GM20000 (cell line): ENCODE data around the gene TPP2.

Source experiments
- DNase-seq: peaks from one replicate; pipeline ENCODE4 v3.0.0; 2012; ENCODE audit warnings: low spot score
- TF ChIP-seq, protein P1 (sequence below): IDR thresholded peaks from 2 replicates; pipeline ENCODE4 v1.5.1; 2012; ENCODE audit warnings: mild to moderate bottlenecking, control low read depth; ENCODE audit errors: extremely low read depth, missing control alignments

The TPP2 gene

DNA sequence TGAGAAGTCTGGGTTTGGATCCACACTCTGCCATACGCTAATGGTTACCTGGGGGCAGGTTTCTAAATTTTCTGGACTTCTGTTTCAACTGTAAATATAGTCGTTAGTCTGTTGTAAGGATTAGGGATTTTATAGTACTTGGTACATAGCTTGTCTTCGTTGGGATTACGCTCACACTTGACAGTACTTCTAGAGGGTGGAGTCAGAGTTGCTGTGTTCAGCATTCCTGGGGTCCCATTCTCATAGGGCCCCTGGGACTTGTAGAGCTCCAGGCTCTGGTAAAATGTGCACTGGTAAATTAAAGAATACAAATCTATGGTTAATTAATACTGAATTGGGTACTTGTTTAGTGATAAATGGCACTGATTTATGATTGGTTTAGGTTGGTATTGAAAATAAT lies 45.2 kb downstream of the TPP2 start:
- TF ChIP-seq, protein P1, sequence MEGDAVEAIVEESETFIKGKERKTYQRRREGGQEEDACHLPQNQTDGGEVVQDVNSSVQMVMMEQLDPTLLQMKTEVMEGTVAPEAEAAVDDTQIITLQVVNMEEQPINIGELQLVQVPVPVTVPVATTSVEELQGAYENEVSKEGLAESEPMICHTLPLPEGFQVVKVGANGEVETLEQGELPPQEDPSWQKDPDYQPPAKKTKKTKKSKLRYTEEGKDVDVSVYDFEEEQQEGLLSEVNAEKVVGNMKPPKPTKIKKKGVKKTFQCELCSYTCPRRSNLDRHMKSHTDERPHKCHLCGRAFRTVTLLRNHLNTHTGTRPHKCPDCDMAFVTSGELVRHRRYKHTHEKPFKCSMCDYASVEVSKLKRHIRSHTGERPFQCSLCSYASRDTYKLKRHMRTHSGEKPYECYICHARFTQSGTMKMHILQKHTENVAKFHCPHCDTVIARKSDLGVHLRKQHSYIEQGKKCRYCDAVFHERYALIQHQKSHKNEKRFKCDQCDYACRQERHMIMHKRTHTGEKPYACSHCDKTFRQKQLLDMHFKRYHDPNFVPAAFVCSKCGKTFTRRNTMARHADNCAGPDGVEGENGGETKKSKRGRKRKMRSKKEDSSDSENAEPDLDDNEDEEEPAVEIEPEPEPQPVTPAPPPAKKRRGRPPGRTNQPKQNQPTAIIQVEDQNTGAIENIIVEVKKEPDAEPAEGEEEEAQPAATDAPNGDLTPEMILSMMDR: no peak
- DNase-seq: no peak

DNA sequence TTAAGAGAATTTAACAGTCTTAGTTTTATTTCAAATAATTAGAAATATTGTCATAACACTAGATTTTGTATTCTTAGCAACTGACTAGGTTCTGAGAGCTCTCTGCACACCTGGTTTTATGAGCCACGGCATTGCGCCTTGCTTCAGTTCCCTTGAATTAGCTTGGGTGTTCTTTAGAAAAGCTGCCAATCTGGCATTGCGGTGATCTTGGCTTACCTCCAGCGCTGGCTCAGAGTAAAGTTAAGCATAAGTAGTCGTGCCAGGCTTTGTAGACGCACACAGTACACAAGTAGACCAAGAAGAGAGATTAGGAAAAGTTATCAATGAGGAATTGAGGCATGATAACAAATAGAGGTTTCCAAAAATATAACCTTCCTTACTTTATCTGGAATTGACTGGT lies 45.7 kb downstream of the TPP2 start:
- TF ChIP-seq, protein P1: no peak
- DNase-seq: no peak

DNA sequence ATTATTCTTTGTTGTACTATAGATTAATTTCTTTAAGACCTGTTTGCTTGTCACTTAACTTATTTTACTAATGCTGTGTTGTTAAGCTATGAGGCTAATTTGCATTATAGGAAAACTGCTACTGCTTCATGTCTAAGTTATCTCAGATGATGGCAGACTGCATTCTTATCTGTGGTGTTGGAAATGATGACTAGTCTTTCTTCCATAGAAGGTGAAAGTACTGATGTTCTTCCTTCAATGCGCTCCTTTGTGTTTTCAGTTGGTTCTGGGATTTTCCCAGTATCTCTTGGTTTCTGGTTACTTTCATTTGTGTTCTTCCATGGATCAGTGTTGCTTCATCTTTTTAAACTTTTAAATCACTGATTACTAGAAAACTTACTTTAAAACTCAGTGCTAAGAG lies 46.9 kb downstream of the TPP2 start:
- TF ChIP-seq, protein P1: no peak
- no peak for DNase-seq

DNA sequence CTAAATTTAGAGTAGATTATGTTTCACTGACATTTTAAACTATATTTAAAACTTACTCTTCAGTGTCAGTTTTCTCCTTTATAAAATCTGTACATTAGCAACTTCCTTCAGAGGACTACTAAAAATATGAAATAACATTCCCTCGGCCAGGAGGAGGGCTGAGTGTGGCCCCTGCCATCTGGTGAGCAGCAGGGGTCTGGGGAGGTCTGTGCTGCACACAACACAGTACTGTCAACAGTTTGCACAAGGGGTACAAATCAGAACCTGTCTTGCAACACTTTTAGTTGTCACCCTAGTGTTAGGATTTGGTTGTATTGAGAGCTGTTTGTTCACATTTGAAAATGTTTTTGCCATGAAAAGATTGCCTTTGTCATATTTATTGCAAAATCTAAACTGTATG lies 48.9 kb downstream of the TPP2 start:
- DNase-seq: no peak
- TF ChIP-seq, protein P1: no peak

DNA sequence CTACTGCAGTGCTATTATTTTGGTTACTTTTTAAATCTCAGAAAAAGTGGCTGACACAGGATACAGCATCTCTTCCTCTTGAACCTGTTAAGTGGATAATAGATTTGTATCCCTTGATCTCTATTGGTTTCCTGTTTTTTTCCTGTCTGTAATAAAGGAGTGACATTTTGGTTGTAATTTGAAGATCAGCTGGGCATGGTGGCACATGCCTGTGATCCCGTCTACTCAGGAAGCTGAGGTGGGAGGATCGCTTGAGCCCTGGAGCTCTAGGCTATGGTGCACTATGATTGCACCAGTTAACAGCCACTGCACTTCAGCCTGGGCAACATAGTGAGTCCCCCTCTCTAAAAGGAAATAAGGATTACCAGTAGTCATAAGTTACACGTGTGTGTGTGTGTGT lies 51.3 kb downstream of the TPP2 start:
- DNase-seq: no peak
- TF ChIP-seq, protein P1: no peak

DNA sequence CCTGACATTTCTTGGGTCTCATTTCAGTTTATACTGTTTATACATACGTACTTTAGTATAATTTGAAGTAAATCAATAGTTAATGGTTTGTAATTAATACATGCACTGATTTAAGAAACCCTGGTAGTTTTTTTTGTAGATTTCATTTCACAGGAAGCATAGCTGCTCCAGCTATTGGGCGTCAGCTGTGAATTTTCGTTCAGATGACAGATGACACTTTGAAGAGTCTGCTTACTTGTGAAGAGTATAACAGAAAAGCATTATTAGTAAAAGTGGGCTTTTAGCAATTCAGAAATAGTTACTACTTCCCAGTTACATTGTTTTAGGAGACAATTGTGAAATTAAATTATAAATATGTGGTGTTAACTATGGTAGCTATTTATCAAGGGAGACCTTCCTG lies 53.7 kb downstream of the TPP2 start:
- TF ChIP-seq, protein P1: no peak
- DNase-seq: no peak

DNA sequence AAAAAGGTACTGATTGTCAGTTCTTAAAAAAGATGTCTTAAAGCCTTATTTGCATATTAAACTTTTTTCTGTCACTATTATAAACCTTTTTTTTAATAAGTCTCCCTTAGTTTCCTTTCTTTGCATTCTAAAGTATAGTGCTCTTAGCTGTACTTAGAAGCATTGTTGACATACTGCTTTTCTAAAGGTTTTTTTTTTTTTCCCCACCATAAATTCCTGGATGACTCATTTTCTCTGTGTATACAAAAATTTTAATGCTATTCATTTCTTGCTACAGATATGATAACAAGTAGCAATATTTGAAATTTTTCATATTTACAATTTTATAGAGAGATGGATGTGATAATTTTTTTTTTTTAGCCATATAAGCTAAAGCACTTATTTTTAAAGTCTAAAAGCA lies 54.6 kb downstream of the TPP2 start:
- no peak for DNase-seq
- TF ChIP-seq, protein P1: no peak
